GM08714 (cell line): ENCODE measurements around the gene CYP1A1.

Experiments
- H3K4me3 ChIP-seq: fragments of 200-500 bp; sonication (Bioruptor generic); 2 replicates; pipeline ENCODE4 v1.5.1; 2014; ENCODE audit warnings: mild to moderate bottlenecking, low read length, inconsistent platforms
- ZNF274 ChIP-seq: IDR thresholded peaks from 2 replicates; pipeline ENCODE4 v1.6.1; 2012; ENCODE audit warnings: mild to moderate bottlenecking, low read depth, low read length

Gene CYP1A1, protein sequence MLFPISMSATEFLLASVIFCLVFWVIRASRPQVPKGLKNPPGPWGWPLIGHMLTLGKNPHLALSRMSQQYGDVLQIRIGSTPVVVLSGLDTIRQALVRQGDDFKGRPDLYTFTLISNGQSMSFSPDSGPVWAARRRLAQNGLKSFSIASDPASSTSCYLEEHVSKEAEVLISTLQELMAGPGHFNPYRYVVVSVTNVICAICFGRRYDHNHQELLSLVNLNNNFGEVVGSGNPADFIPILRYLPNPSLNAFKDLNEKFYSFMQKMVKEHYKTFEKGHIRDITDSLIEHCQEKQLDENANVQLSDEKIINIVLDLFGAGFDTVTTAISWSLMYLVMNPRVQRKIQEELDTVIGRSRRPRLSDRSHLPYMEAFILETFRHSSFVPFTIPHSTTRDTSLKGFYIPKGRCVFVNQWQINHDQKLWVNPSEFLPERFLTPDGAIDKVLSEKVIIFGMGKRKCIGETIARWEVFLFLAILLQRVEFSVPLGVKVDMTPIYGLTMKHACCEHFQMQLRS

DNA sequence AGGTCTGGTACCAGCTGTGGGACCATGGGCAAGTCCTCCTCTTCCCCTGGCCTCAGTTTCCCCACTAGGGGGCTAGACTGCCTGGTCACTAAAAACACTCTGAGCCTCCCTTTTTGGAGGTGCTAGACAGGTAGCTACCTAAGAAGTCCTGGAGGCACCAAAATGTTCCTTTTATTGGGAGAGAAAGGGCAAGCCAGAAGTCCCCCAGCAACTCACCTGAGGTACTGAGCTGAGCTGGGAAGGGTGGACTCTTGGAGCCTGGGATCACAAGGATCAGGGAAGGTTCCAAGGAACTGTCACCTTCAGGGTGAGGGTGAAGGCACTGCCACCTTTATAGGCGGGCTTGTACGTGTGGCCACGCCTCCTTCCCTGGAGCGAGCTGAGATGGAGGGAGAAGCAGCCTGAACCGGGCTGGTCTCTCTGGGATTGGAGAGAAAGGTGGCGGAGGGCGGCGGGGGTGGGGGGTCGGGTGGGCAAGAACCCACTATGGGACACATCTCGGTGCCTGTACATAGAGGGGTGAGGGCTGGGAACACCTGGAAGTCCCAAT lies at the start of gene CYP1A1:
Gene CYP1A1, minus strand, starts transcription at position 304 of the 550 bp plus-strand sequence. CDS start 2,431 bp downstream, outside the sequence.
- peak within 1 kb of the TSS; percentile 30; the same call in 1 of the 2 replicates for H3K4me3 ChIP-seq
- no peak for TF ChIP-seq ZNF274

DNA sequence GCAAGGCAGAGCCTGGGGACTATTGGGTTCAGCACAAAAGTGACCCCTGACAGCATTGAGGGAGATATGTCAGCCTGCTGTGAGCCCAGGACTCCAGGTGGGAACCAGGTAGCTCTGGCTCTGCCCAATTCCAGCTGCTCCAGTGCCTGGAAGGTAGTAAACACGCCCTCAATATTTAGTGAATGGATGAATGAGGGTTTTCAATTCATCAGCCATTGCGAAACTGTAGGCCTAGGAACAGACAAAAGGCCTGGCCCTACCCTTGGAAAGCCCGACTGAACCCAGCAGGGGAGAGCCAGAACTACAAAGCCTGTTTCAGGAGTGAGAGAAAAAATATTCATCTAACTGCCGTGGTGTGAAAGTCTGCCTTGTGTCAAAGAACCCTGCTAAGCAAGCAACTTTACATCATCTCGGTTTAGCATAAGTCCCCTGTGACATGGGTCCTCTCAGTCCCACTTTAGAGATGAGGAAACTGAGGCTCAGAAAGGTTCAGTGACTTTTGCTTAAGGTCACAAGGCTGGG lies 48.5 kb upstream of the CYP1A1 start:
- no peak for TF ChIP-seq ZNF274
- H3K4me3 ChIP-seq = no peak overlapping the region

DNA sequence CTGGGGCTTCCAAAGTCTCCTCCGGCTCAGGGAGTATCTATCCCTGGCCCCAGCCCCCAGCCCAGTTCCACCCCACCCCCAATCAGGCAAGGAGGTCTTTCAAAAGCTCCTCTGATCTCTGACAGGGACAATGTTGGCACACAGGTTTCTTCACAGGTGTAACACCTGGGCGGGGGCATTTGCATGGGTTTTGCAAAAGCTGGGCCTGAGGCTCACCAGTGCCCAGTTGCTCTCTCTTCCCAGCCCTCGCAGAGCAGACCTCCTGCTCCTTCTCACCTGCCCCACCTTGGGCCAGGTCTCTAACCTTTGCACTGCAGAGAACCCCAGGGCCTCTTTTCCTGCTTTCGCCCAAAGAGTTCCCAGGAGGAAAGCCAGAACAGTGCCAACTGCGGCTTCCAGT lies 48.0 kb upstream of the CYP1A1 start:
- no peak overlapping the region for H3K4me3 ChIP-seq
- TF ChIP-seq ZNF274 = no peak

DNA sequence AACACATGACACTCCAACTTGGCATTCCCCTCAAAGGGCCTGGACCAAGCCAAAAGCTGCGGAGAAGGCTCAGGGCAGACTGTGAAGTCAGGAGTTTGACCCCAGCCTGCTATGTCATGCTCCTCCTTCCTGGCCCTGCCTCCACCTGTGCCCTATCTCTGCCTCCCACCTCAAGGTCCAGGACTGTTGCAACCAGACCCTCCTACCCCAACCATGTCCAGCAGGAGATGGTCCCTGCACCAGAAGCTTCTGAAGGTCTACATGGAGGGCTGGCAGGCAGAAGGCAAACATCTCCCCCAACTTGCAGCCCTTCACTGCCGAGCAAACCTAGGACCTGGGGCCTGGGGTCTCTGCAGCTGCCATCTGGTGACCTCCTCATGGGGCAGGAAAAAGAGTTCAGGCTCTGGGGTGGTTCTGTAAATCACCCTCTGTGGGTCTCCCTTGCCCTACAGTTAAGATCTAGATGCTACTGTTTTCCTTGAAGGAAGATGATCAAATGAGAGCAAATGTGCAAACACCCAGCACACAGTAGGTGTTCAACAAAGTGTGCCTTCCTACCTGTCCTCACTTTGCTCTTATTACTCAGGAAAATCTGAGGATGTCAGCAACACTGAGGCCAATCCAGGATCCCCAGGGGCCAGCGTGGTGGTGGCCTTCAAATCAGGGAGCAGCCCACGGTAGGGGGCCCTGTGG lies 45.0 kb upstream of the CYP1A1 start:
- TF ChIP-seq ZNF274 = no peak
- no peak overlapping the region for H3K4me3 ChIP-seq

DNA sequence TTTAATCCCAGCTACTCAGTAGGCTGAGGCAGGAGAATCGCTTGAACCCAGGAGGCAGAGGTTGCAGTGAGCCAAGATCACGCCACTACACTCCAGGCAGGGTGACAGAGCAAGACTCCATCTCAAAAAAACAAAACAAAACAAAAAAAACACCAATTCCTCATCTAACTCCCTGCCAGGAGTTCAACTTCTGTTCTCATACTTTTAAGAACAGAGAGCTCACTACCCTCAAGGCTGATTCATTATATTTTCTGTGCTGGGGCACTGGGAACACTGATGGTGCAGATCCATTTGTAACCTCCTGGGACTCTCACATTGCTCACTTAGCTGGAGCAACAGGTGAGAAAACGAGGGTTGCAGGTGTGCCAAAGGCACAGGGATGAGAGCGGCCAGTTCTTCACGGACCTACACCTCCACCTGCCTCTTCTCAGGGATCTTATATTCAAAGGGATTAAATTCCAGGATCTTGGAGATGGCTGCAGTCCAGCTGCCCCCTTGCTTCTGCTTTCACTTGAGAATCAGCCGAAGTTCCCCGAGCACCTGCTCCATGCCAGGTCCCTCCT lies 44.2 kb upstream of the CYP1A1 start:
- no peak for TF ChIP-seq ZNF274

DNA sequence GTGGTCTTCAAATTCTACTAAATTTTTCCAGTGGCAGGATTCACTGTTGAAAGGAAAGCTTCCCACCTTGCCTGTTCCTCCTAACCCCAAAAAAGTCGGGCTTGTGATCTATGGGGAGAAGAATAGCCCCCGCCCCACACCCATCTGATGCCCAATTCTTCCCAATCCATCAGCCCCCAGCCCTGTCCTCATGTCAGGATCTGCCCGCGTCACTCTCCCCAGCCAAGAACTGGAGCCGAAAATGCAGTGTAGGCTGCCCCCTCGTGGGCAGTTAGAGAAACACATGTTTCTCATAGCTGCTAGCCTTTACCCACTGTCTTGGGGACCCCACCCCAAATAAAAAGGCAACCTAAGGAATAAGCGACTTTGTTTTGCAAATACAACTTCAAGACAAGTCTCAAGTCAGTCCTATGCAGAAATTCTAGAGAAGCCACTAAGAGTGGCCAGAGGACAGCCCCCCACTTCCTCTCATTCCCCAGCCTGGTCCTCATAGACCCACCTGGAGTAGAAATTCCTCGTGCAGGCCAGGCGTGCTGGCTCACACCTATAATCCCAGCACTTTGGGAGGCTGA lies 43.5 kb upstream of the CYP1A1 start:
- TF ChIP-seq ZNF274 = no peak

More for the DNA sequence above, 44.2 kb upstream of the CYP1A1 start:
- no peak overlapping the region for H3K4me3 ChIP-seq

DNA sequence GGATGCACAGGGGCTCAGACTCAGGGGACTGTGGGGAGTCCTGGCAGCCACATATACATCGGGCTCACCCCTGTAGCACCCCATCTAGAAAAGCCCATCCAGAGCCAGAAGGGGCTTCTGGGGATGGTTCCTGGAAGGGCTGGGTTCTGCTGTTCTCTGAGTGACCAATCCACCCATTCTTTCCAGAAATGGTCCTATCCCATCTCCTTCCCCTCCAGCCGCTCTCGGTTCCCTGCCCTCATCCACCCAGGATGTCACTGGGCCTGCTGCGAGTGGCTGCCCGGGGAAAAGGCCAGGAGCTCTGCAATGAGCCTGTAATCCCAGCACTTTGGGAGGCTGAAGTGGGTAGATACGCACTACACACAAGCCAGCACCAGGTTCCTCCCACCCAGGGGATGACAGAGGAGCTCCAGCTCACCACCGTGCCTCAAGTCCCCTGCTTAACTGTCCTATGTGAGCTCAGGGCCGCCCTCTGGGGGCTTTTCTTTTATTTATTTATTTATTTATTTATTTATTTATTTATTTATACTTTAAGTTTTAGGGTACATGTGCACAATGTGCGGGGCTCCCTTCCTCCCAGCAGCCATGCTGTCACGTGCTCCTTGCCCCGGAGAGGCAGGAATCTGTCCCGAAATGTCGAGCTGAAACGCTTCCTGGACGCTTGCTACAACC lies 42.9 kb upstream of the CYP1A1 start:
- no peak overlapping the region for H3K4me3 ChIP-seq
- TF ChIP-seq ZNF274 = no peak

More for the DNA sequence above, 43.5 kb upstream of the CYP1A1 start:
- H3K4me3 ChIP-seq = no peak overlapping the region

DNA sequence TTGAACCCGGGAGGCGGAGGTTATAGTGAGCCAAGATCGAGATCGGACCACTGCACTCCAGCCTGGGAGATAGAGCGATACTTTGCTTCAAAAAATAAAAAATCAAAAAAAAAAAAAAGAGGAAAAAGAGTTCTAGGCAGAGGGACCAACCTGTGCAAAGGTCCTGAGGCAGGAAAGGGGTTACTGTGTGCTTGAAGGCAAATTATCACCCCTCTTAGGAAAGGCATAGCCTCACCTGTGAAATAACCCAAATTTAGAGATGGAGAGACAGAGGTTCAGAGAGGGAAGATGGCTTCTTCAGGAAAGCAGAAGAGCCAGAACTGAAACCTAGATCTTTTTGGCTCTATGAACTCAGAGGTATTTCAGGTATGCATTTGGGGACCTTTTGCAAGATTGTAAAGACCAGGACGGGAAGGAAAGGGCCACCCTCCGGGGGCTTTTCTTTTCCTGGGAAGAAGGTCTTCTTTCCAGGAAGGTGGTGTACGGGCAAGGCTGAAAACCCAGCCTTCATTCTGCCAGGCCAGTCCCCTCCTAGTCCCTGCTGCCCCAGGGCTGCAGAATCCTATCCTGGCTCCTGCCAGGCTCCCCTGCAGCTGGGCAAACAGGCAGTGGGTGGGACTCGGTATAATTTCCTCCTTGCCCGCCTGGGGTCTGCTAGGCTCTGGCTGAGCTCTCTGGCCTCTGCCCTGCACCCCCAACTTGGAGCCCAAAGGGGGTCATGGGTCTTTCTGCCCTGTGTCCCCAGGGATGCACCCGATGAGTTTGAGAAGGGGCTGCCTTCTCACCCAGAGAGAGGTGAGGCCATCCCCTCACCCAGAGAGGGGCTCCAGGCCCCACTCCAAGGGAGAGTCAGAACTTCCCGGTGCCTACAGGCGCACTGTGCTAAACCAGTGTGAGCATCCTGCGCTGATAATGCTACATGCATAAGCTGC lies 42.1 kb upstream of the CYP1A1 start:
- H3K4me3 ChIP-seq = no peak overlapping the region
- TF ChIP-seq ZNF274 = no peak

DNA sequence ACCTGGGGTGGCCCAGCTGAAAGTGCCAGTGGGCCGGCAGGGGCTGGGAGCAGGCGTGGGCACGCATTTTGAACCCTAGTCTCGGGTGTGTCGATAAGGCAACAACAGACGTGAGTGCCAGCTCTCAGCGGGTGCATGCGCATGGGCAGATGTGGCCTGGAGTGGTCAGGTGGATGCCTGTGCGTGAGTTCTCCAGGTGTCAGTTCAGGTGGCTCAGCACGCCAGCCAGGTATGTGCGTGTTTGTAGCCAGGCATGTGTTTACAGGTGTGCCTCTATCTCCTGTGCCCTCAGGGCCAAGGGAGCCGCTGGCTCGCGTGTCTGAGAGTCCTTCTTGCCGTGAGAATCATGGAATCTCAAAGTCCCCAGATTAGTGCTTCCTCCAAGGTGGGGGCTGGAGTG lies 38.1 kb upstream of the CYP1A1 start:
- no peak for TF ChIP-seq ZNF274
- no peak overlapping the region for H3K4me3 ChIP-seq

DNA sequence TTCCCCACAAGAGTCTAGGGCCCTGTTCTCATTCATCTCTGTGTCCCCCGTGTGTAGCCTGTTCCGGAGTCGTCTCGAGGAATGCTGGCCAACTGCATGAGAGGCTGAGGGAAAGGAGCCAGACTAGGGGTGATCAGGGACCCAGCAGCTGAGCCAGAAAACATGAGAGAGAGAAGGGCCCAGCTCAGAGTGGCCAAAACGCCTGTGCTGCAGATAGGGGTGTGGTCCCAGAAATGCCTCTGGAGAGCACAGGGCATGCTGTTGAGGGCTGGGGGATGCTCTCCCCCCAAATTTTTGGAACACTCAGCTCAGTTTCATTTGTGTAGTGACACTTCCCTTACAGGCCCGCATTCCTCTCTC lies 37.4 kb upstream of the CYP1A1 start:
- TF ChIP-seq ZNF274 = no peak
- H3K4me3 ChIP-seq = no peak overlapping the region

DNA sequence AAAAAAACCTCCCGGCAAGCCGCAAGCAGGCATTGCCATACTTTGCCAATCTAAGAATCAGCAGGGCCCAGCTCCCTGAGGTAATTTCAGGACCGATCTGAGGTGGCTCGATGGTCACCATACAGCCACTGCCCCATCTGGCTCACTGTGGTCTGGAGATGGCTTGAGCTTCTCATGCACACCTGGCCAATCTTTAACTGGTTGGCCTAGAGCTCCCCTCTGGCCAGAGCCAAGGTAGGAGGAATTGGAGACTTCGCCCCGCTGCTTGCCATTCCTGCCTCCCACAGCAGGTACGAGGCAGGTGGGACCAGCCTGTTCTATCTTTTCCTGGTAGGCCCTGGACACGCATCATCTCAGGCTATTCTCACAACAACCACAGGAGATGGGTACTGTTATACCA lies 33.4 kb upstream of the CYP1A1 start:
- H3K4me3 ChIP-seq = no peak overlapping the region

DNA sequence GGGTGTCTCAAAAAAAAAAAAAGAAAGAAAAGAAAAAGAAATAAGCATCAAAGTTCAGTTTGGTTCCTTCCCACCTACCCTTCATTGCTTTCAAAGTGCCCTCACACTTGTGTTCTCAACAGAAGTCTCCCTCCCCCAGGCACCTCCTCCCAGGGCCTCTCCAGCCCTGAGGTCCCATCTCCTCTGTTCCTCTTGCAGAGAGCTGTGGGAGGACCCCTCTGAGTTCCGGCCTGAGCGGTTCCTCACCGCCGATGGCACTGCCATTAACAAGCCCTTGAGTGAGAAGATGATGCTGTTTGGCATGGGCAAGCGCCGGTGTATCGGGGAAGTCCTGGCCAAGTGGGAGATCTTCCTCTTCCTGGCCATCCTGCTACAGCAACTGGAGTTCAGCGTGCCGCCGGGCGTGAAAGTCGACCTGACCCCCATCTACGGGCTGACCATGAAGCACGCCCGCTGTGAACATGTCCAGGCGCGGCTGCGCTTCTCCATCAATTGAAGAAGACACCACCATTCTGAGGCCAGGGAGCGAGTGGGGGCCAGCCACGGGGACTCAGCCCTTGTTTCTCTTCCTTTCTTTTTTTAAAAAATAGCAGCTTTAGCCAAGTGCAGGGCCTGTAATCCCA lies 29.4 kb upstream of the CYP1A1 start:
- no peak for TF ChIP-seq ZNF274

More for the DNA sequence above, 33.4 kb upstream of the CYP1A1 start:
- no peak for TF ChIP-seq ZNF274

More for the DNA sequence above, 29.4 kb upstream of the CYP1A1 start:
- no peak overlapping the region for H3K4me3 ChIP-seq
